Activated naive CD8-positive, alpha-beta T cell treated with anti-CD3 and anti-CD28 coated beads for 36 hours (primary cell): ENCODE data around the gene MEI1. TPM values are rescaled to one million over a fixed set of nuclear protein-coding genes. Genes with fewer than 3 reads are reported as not detected.

ENCODE experiments used
- DNase-seq: peaks from one replicate; pipeline ENCODE4 v3.0.0; 2021
- H3K27ac Mint-ChIP-seq: one replicate; pipeline ENCODE4 v1.8.0; 2022; ENCODE audit warnings: mild to moderate bottlenecking, moderate library complexity, mixed read lengths
- H3K27me3 Mint-ChIP-seq: one replicate; pipeline ENCODE4 v1.8.0; 2022; ENCODE audit warnings: mild to moderate bottlenecking, mixed read lengths
- H3K36me3 Mint-ChIP-seq: one replicate; pipeline ENCODE4 v1.8.0; 2021; ENCODE audit warnings: mild to moderate bottlenecking, mixed read lengths
- H3K4me1 Mint-ChIP-seq: one replicate; pipeline ENCODE4 v1.8.0; 2021; ENCODE audit warnings: mixed read lengths
- H3K4me3 Mint-ChIP-seq: one replicate; pipeline ENCODE4 v1.8.0; 2022; ENCODE audit warnings: mild to moderate bottlenecking, moderate library complexity, mixed read lengths
- H3K9me3 Mint-ChIP-seq: one replicate; pipeline ENCODE4 v1.8.0; 2022; ENCODE audit warnings: mixed read lengths
- total RNA-seq, 2 experiments: library from RNA; stranded (reverse); gene quantifications; one replicate each; pipeline ENCODE4 v1.2.3, GENCODE V29; 2021

Gene MEI1
- total RNA-seq, 2 experiments from 2014 or later: 23.4 to 28.8 TPM

GRCh38 chr22:41779929-41780505 lies 80.7 kb downstream of the MEI1 start:
- Mint-ChIP-seq H3K36me3 (no peaks in the 10 kb centered on the region), H3K4me3 (peak overlapping the region; percentile 84), H3K27ac (peak overlapping the region; percentile 89), H3K9me3 (no peaks in the 10 kb centered on the region), H3K27me3 (no peaks in the 10 kb centered on the region), H3K4me1 (peaks cover 38% of the 10 kb centered on the region)
- DNase-seq: peak; percentile 5

- DNase-seq: peak; percentile 87
- Mint-ChIP-seq H3K27ac (peak overlapping the region; percentile 89), H3K4me1 (peaks cover 38% of the 10 kb centered on the region), H3K36me3 (no peaks in the 10 kb centered on the region), H3K27me3 (no peaks in the 10 kb centered on the region), H3K4me3 (peak overlapping the region; percentile 84), H3K9me3 (no peaks in the 10 kb centered on the region)
Observed at GRCh38 chr22:41780746-41781505, 81.6 kb downstream of the MEI1 start.

- no peak for DNase-seq
Observed at GRCh38 chr22:41781507-41781906, 82.2 kb downstream of the MEI1 start.

GRCh38 chr22:41782316-41782715 lies 83.0 kb downstream of the MEI1 start:
- peaks cover 48% of the 10 kb centered on the region for H3K4me1 Mint-ChIP-seq
- peak; percentile 7 for DNase-seq
- H3K27me3 Mint-ChIP-seq: no peaks in the 10 kb centered on the region
- H3K27ac Mint-ChIP-seq: peak overlapping the region; percentile 89
- peak overlapping the region; percentile 84 for H3K4me3 Mint-ChIP-seq
- H3K9me3 Mint-ChIP-seq: no peaks in the 10 kb centered on the region
- H3K36me3 Mint-ChIP-seq: no peaks in the 10 kb centered on the region

More at GRCh38 chr22:41781507-41781906, 82.2 kb downstream of the MEI1 start:
- H3K27me3 Mint-ChIP-seq: no peaks in the 10 kb centered on the region
- peaks cover 40% of the 10 kb centered on the region for H3K4me1 Mint-ChIP-seq
- peak overlapping the region; percentile 89 for H3K27ac Mint-ChIP-seq
- H3K4me3 Mint-ChIP-seq: peak overlapping the region; percentile 84
- H3K9me3 Mint-ChIP-seq: no peaks in the 10 kb centered on the region
- H3K36me3 Mint-ChIP-seq: no peaks in the 10 kb centered on the region

GRCh38 chr22:41782751-41783150 lies 83.4 kb downstream of the MEI1 start:
- H3K4me3 Mint-ChIP-seq: peak overlapping the region; percentile 51

GRCh38 chr22:41787331-41787730 lies 88.0 kb downstream of the MEI1 start:
- no peaks in the 10 kb centered on the region for H3K9me3 Mint-ChIP-seq
- H3K4me3 Mint-ChIP-seq: no peak overlapping the region
- DNase-seq: no peak
- H3K27ac Mint-ChIP-seq: no peak overlapping the region
- H3K27me3 Mint-ChIP-seq: no peaks in the 10 kb centered on the region
- H3K36me3 Mint-ChIP-seq: peaks cover 6% of the 10 kb centered on the region
- H3K4me1 Mint-ChIP-seq: peaks cover 23% of the 10 kb centered on the region

More at GRCh38 chr22:41782751-41783150, 83.4 kb downstream of the MEI1 start:
- Mint-ChIP-seq H3K27ac (peak overlapping the region; percentile 61), H3K27me3 (no peaks in the 10 kb centered on the region), H3K9me3 (no peaks in the 10 kb centered on the region), H3K36me3 (no peaks in the 10 kb centered on the region), H3K4me1 (peaks cover 47% of the 10 kb centered on the region)
- DNase-seq: no peak

GRCh38 chr22:41793871-41794270 lies 94.6 kb downstream of the MEI1 start:
- no peak for DNase-seq
- Mint-ChIP-seq H3K36me3 (peaks cover 12% of the 10 kb centered on the region), H3K4me1 (peaks cover 8% of the 10 kb centered on the region), H3K9me3 (no peaks in the 10 kb centered on the region), H3K27ac (no peak overlapping the region), H3K27me3 (no peaks in the 10 kb centered on the region), H3K4me3 (no peak overlapping the region)

- DNase-seq: no peak
- Mint-ChIP-seq H3K27ac (no peak overlapping the region), H3K27me3 (no peaks in the 10 kb centered on the region), H3K4me3 (no peak overlapping the region), H3K9me3 (no peaks in the 10 kb centered on the region), H3K4me1 (peaks cover 24% of the 10 kb centered on the region), H3K36me3 (peaks cover 16% of the 10 kb centered on the region)
Observed at GRCh38 chr22:41798736-41799135, 99.4 kb downstream of the MEI1 start.

- H3K27ac Mint-ChIP-seq: peak overlapping the region; percentile 96
- peaks cover 31% of the 10 kb centered on the region for H3K4me1 Mint-ChIP-seq
- no peaks in the 10 kb centered on the region for H3K27me3 Mint-ChIP-seq
- H3K4me3 Mint-ChIP-seq: peak overlapping the region; percentile 96
- H3K9me3 Mint-ChIP-seq: no peaks in the 10 kb centered on the region
- H3K36me3 Mint-ChIP-seq: peaks cover 18% of the 10 kb centered on the region
- DNase-seq: no peak
Observed at GRCh38 chr22:41799486-41800347, 100.4 kb downstream of the MEI1 start.

- peak; percentile 96 for DNase-seq
- no peaks in the 10 kb centered on the region for H3K27me3 Mint-ChIP-seq
- H3K4me1 Mint-ChIP-seq: peaks cover 34% of the 10 kb centered on the region
- H3K36me3 Mint-ChIP-seq: peaks cover 18% of the 10 kb centered on the region
- peak within 1 kb of the TSS; percentile 96 for H3K27ac Mint-ChIP-seq
- no peaks in the 10 kb centered on the region for H3K9me3 Mint-ChIP-seq
- peak within 1 kb of the TSS; percentile 96 for H3K4me3 Mint-ChIP-seq
Observed at GRCh38 chr22:41800348-41801146, 101.2 kb downstream of the MEI1 start, which contains the start of gene CCDC134. CCDC134 (plus strand) TSS chr22:41800679; CDS start chr22:41808891, 8,212 bp downstream.

GRCh38 chr22:41801147-41801819 lies 102.0 kb downstream of the MEI1 start:
- Mint-ChIP-seq H3K36me3 (peaks cover 18% of the 10 kb centered on the region), H3K9me3 (no peaks in the 10 kb centered on the region), H3K27ac (peak overlapping the region; percentile 96), H3K27me3 (no peaks in the 10 kb centered on the region), H3K4me1 (peaks cover 34% of the 10 kb centered on the region), H3K4me3 (peak overlapping the region; percentile 96)
- DNase-seq: no peak

- no peak overlapping the region for H3K27ac Mint-ChIP-seq
- no peaks in the 10 kb centered on the region for H3K9me3 Mint-ChIP-seq
- peaks cover 18% of the 10 kb centered on the region for H3K36me3 Mint-ChIP-seq
- peak overlapping the region; percentile 96 for H3K4me3 Mint-ChIP-seq
- H3K27me3 Mint-ChIP-seq: no peaks in the 10 kb centered on the region
- DNase-seq: no peak
- peaks cover 34% of the 10 kb centered on the region for H3K4me1 Mint-ChIP-seq
Observed at GRCh38 chr22:41801886-41802285, 102.6 kb downstream of the MEI1 start.

- Mint-ChIP-seq H3K4me1 (peaks cover 22% of the 10 kb centered on the region), H3K27ac (no peak overlapping the region), H3K9me3 (no peaks in the 10 kb centered on the region), H3K27me3 (no peaks in the 10 kb centered on the region), H3K4me3 (no peak overlapping the region), H3K36me3 (peaks cover 24% of the 10 kb centered on the region)
- DNase-seq: no peak
Observed at GRCh38 chr22:41805639-41806038, 106.3 kb downstream of the MEI1 start.

- peaks cover 10% of the 10 kb centered on the region for H3K4me1 Mint-ChIP-seq
- H3K36me3 Mint-ChIP-seq: peaks cover 15% of the 10 kb centered on the region
- DNase-seq: no peak
- H3K27me3 Mint-ChIP-seq: no peaks in the 10 kb centered on the region
- no peak overlapping the region for H3K4me3 Mint-ChIP-seq
- no peaks in the 10 kb centered on the region for H3K9me3 Mint-ChIP-seq
- H3K27ac Mint-ChIP-seq: no peak overlapping the region
Observed at GRCh38 chr22:41808400-41808799, 109.1 kb downstream of the MEI1 start.
